Skeletal muscle satellite cell (primary cell): ENCODE results near the gene PRKD1.

Experiments used
- H3K27me3 ChIP-seq: 2 replicates; pipeline ENCODE4 v1.7.0; 2013; ENCODE audit warnings: low read length; ENCODE audit not compliant: control insufficient read depth, insufficient read depth
- H3K36me3 ChIP-seq: 2 replicates; pipeline ENCODE4 v1.7.0; 2013; ENCODE audit warnings: mild to moderate bottlenecking, control low read depth, low read length; ENCODE audit not compliant: insufficient read depth
- H3K4me1 ChIP-seq: 2 replicates; pipeline ENCODE4 v1.7.0; 2013; ENCODE audit warnings: low read length; ENCODE audit not compliant: control insufficient read depth, insufficient read depth
- H3K4me2 ChIP-seq: 2 replicates; pipeline ENCODE4 v1.7.0; 2013; ENCODE audit warnings: mild to moderate bottlenecking, low read length
- H3K4me3 ChIP-seq: 2 replicates; pipeline ENCODE4 v1.7.0; 2013; ENCODE audit warnings: low read length
- H3K9ac ChIP-seq: 2 replicates; pipeline ENCODE4 v1.7.0; 2013; ENCODE audit warnings: mild to moderate bottlenecking, low read depth, low read length, moderate library complexity
- H3K9me3 ChIP-seq: replicated peaks from 2 replicates; pipeline ENCODE4 v1.7.0; 2013; ENCODE audit warnings: mild to moderate bottlenecking, control low read depth, low read length

Gene PRKD1

GRCh38 chr14:29663281-29663801 is 264.3 kb downstream of the PRKD1 start:
- Histone ChIP-seq H3K27me3 (no peaks in the 10 kb centered on the region), H3K36me3 (peaks cover 20% of the 10 kb centered on the region), H3K9me3 (no peaks in the 10 kb centered on the region), H3K4me3 (peak overlapping the region; percentile 15), H3K9ac (peak overlapping the region; percentile 61), H3K4me1 (peaks cover 35% of the 10 kb centered on the region), H3K4me2 (peak overlapping the region; percentile 49)

- Histone ChIP-seq H3K9me3 (no peaks in the 10 kb centered on the region), H3K4me1 (peaks cover 32% of the 10 kb centered on the region), H3K4me2 (peak overlapping the region; percentile 53), H3K27me3 (no peaks in the 10 kb centered on the region), H3K36me3 (peaks cover 6% of the 10 kb centered on the region), H3K4me3 (no peak overlapping the region), H3K9ac (no peak overlapping the region)
Measured at GRCh38 chr14:29654901-29655550, 272.6 kb downstream of the PRKD1 start.

- Histone ChIP-seq H3K4me3 (no peak overlapping the region), H3K9me3 (peaks cover 5% of the 10 kb centered on the region), H3K4me1 (peaks cover 32% of the 10 kb centered on the region), H3K4me2 (no peak overlapping the region), H3K36me3 (peaks cover 14% of the 10 kb centered on the region), H3K9ac (no peak overlapping the region), H3K27me3 (no peaks in the 10 kb centered on the region)
Measured at GRCh38 chr14:29653303-29653702, 274.3 kb downstream of the PRKD1 start.

GRCh38 chr14:29652571-29652970 is 275.1 kb downstream of the PRKD1 start:
- H3K4me3 ChIP-seq = no peak overlapping the region
- H3K9ac ChIP-seq = no peak overlapping the region
- H3K4me2 ChIP-seq = no peak overlapping the region
- H3K36me3 ChIP-seq = peaks cover 14% of the 10 kb centered on the region
- H3K4me1 ChIP-seq = peaks cover 32% of the 10 kb centered on the region
- H3K27me3 ChIP-seq = no peaks in the 10 kb centered on the region
- H3K9me3 ChIP-seq = peaks cover 13% of the 10 kb centered on the region

GRCh38 chr14:29650554-29651269 is 276.9 kb downstream of the PRKD1 start:
- H3K4me3 ChIP-seq = no peak overlapping the region
- peaks cover 25% of the 10 kb centered on the region for H3K4me1 ChIP-seq
- H3K4me2 ChIP-seq = no peak overlapping the region
- no peaks in the 10 kb centered on the region for H3K27me3 ChIP-seq
- H3K36me3 ChIP-seq = peaks cover 22% of the 10 kb centered on the region
- H3K9ac ChIP-seq = no peak overlapping the region
- H3K9me3 ChIP-seq = peaks cover 17% of the 10 kb centered on the region

- no peak overlapping the region for H3K4me2 ChIP-seq
Measured at GRCh38 chr14:29649170-29649569, 278.5 kb downstream of the PRKD1 start.

GRCh38 chr14:29648045-29648444 is 279.6 kb downstream of the PRKD1 start:
- Histone ChIP-seq H3K4me1 (peaks cover 19% of the 10 kb centered on the region), H3K36me3 (peaks cover 22% of the 10 kb centered on the region), H3K27me3 (no peaks in the 10 kb centered on the region), H3K9ac (no peak overlapping the region), H3K4me2 (no peak overlapping the region), H3K9me3 (peaks cover 17% of the 10 kb centered on the region), H3K4me3 (no peak overlapping the region)

More at GRCh38 chr14:29649170-29649569, 278.5 kb downstream of the PRKD1 start:
- Histone ChIP-seq H3K36me3 (peaks cover 22% of the 10 kb centered on the region), H3K4me3 (no peak overlapping the region), H3K9ac (no peak overlapping the region), H3K27me3 (no peaks in the 10 kb centered on the region), H3K4me1 (peaks cover 11% of the 10 kb centered on the region), H3K9me3 (peaks cover 17% of the 10 kb centered on the region)

- H3K9me3 ChIP-seq = peaks cover 17% of the 10 kb centered on the region
- H3K36me3 ChIP-seq = peaks cover 16% of the 10 kb centered on the region
- H3K4me1 ChIP-seq = peaks cover 9% of the 10 kb centered on the region
- no peaks in the 10 kb centered on the region for H3K27me3 ChIP-seq
- no peak overlapping the region for H3K9ac ChIP-seq
- H3K4me3 ChIP-seq = no peak overlapping the region
- H3K4me2 ChIP-seq = no peak overlapping the region
Measured at GRCh38 chr14:29645117-29645516, 282.5 kb downstream of the PRKD1 start.

GRCh38 chr14:29643433-29644211 is 284.0 kb downstream of the PRKD1 start:
- no peak overlapping the region for H3K9ac ChIP-seq
- H3K4me1 ChIP-seq = peaks cover 9% of the 10 kb centered on the region
- H3K4me3 ChIP-seq = no peak overlapping the region
- no peaks in the 10 kb centered on the region for H3K27me3 ChIP-seq
- peaks cover 13% of the 10 kb centered on the region for H3K9me3 ChIP-seq
- H3K36me3 ChIP-seq = peaks cover 8% of the 10 kb centered on the region
- H3K4me2 ChIP-seq = no peak overlapping the region

- Histone ChIP-seq H3K9ac (no peak overlapping the region), H3K4me2 (peak overlapping the region; percentile 21), H3K36me3 (peaks cover 9% of the 10 kb centered on the region), H3K27me3 (no peaks in the 10 kb centered on the region), H3K4me1 (peaks cover 12% of the 10 kb centered on the region), H3K9me3 (no peaks in the 10 kb centered on the region), H3K4me3 (no peak overlapping the region)
Measured at GRCh38 chr14:29637411-29637810, 290.2 kb downstream of the PRKD1 start.

GRCh38 chr14:29636870-29637269 is 290.8 kb downstream of the PRKD1 start:
- Histone ChIP-seq H3K36me3 (peaks cover 9% of the 10 kb centered on the region), H3K4me2 (no peak overlapping the region), H3K9ac (no peak overlapping the region), H3K9me3 (no peaks in the 10 kb centered on the region), H3K4me1 (peaks cover 12% of the 10 kb centered on the region), H3K4me3 (no peak overlapping the region), H3K27me3 (no peaks in the 10 kb centered on the region)
